HL-60 (cell line): Measurements from ENCODE around the gene ZNF580.
A peak's percentile ranks its signal among the peaks of the same experiment; 100 is the strongest.

ENCODE experiments used
- DNase-seq, 2 experiments: peaks; one replicate each; pipeline ENCODE4 v3.0.0-alpha.2; 2010 to 2020; ENCODE audit warnings: low read depth in 1 of 2, low spot score in 1 of 2
- H3K27ac ChIP-seq: fragments of 250-450 bp; sonication (Bioruptor Pico); replicated peaks from 2 replicates; pipeline ENCODE4 v1.5.1; 2020; ENCODE audit warnings: mild to moderate bottlenecking, moderate library complexity
- H3K27me3 ChIP-seq: fragments of 250-450 bp; sonication (Bioruptor Pico); 2 replicates; pipeline ENCODE4 v1.5.1; 2021; ENCODE audit warnings: mild to moderate bottlenecking, moderate library complexity; ENCODE audit not compliant: insufficient read depth, poor library complexity, severe bottlenecking
- H3K4me3 ChIP-seq: replicated peaks from 2 replicates; pipeline ENCODE4 v1.5.1; 2011; ENCODE audit warnings: mild to moderate bottlenecking, control low read depth, low read length; ENCODE audit not compliant: insufficient read depth
- CTCF ChIP-seq: IDR thresholded peaks from one replicate; pipeline ENCODE4 v1.5.1; 2011; ENCODE audit warnings: low read length, control low read depth, inconsistent platforms; ENCODE audit not compliant: insufficient read depth
- GABPA ChIP-seq: IDR thresholded peaks from 2 replicates; pipeline ENCODE4 v1.6.1; 2012; ENCODE audit warnings: low read depth
- POLR2AphosphoS5 ChIP-seq: IDR thresholded peaks from 2 replicates; pipeline ENCODE4 v1.6.1; 2012; ENCODE audit warnings: low read depth
- REST ChIP-seq: IDR thresholded peaks from 2 replicates; pipeline ENCODE4 v1.6.1; 2012; ENCODE audit warnings: low read depth; ENCODE audit not compliant: insufficient replicate concordance
- SPI1 ChIP-seq: IDR thresholded peaks from 2 replicates; pipeline ENCODE4 v1.6.1; 2012; ENCODE audit warnings: low read depth, mild to moderate bottlenecking, borderline replicate concordance

ZNF580 gene

GRCh38 chr19:55653651-55654322 is 13.0 kb downstream of the ZNF580 start:
- Histone ChIP-seq H3K27ac (peak overlapping the region; percentile 99), H3K27me3 (no peaks in the 10 kb centered on the region), H3K4me3 (peak overlapping the region; percentile 55)
- DNase-seq: peak; percentile 96 to 98
- TF ChIP-seq POLR2AphosphoS5 (peak; percentile 74), REST (peak; percentile 25), GABPA (peak; percentile 76), CTCF (peak; percentile 98), SPI1 (peak; percentile 14; the same call in 1 of the 2 replicates)

- Histone ChIP-seq H3K27me3 (no peaks in the 10 kb centered on the region), H3K4me3 (peak overlapping the region; percentile 55), H3K27ac (peak overlapping the region; percentile 99)
- 0 out of 2 replicates have a peak, but pooled peaks have one; percentile 3 for TF ChIP-seq POLR2AphosphoS5
- TF ChIP-seq CTCF: no peak
- peak; percentile 97 to 100 for DNase-seq
Observed at GRCh38 chr19:55654323-55654867, 13.6 kb downstream of the ZNF580 start.

- peak; percentile 87 to 93 for DNase-seq
- peak within 1 kb of the TSS; percentile 99 for H3K27ac ChIP-seq
Observed at GRCh38 chr19:55654868-55655647, 14.3 kb downstream of the ZNF580 start, which contains the start of gene U2AF2. Gene U2AF2, plus strand, starts transcription at chr19:55655035. Its CDS starts 70 bp downstream, at chr19:55655105.

More at GRCh38 chr19:55654868-55655647, 14.3 kb downstream of the ZNF580 start, which contains the start of gene U2AF2:
- H3K4me3 ChIP-seq: peak within 1 kb of the TSS; percentile 87
- no peaks in the 10 kb centered on the region for H3K27me3 ChIP-seq
- TF ChIP-seq POLR2AphosphoS5 (peak; percentile 75), SPI1 (peak; percentile 63), REST (peak; percentile 12), CTCF (no peak), GABPA (peak; percentile 88)
